Measurements from ENCODE around the gene KBTBD12. TPM values are rescaled to one million over a fixed set of nuclear protein-coding genes. Genes with fewer than 3 reads are reported as not detected.

KBTBD12 gene
- under 1 TPM in 1 of 3 donors, not detected in 2; 0.12 TPM for total RNA-seq
- total RNA-seq (2013): 0.14 TPM

- 24% methylated on average over 69 of the region's 69 CpGs for WGBS (ENCODE audit: insufficient coverage)
- peaks cover 4% of the 10 kb centered on the region for H3K27me3 ChIP-seq (ENCODE audit: control insufficient read depth, insufficient read depth, low read length)
- no peak for ATAC-seq
- DNase-seq: no peak
- no peaks in the 10 kb centered on the region for H3K9me3 ChIP-seq (ENCODE audit: control insufficient read depth, insufficient read depth, low read length)
- no peak within 1 kb of the TSS for H3K27ac ChIP-seq (ENCODE audit: low read length)
- Mint-ChIP-seq H3K4me3 (peak within 1 kb of the TSS; percentile 37), H3K27ac (no peak within 1 kb of the TSS), H3K27me3 (ENCODE audit: low read depth in 2 of 2) (peaks cover 37 to 63% of the 10 kb centered on the region in 2 donors), H3K9me3 (no peaks in the 10 kb centered on the region), H3K36me3 (no peaks in the 10 kb centered on the region), H3K4me1 (no peaks in the 10 kb centered on the region)
- no peak for TF ChIP-seq CTCF (IDR thresholded peaks at IDR 0.05)
- no peak within 1 kb of the TSS for H3K4me3 ChIP-seq (ENCODE audit: low read length)
- peaks cover 12% of the 10 kb centered on the region for H3K4me1 ChIP-seq (ENCODE audit: control insufficient read depth, insufficient read depth, low read length)
- no peaks in the 10 kb centered on the region for H3K36me3 ChIP-seq (ENCODE audit: control insufficient read depth, insufficient read depth, low read length)
- intact Hi-C loops (cut with micrococcal nuclease): no loop called here
Observed at GRCh38 chr3:127915115-127915936, at the start of gene KBTBD12. KBTBD12 (plus strand) TSS chr3:127915232; CDS start chr3:127923062, 7,830 bp downstream.

DNA sequence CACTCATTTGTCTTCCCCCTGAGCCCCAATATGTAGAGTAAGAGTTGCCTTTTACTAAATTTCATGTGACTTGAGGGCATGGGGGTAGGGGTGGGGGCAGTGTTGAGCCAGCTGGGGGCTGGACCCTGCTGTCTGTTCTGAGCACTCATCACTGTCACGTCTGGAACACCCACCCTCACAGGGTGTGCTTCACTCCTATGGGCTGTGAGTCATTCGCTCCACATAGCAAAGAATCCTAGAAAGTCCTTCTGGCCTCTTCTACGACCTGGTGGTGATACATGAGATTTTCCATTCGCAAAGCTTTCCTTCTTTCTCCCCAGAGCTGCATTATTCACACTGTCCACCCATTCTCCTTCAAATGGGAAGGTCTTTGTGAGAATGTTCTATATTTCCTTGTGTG, 49.1 kb upstream of the KBTBD12 start:
- no peaks in the 10 kb centered on the region for H3K27me3 ChIP-seq (ENCODE audit: control insufficient read depth, insufficient read depth, low read length)
- intact Hi-C loops (cut with micrococcal nuclease): no loop called here
- Mint-ChIP-seq H3K4me1 (no peaks in the 10 kb centered on the region), H3K27ac (no peak overlapping the region), H3K36me3 (no peaks in the 10 kb centered on the region), H3K27me3 (ENCODE audit: low read depth in 2 of 2) (peaks cover 3 to 6% of the 10 kb centered on the region in 2 donors), H3K4me3 (no peak overlapping the region), H3K9me3 (no peaks in the 10 kb centered on the region)
- TF ChIP-seq CTCF (IDR thresholded peaks at IDR 0.05): no peak
- DNase-seq (no peak), ATAC-seq (no peak)
- no peaks in the 10 kb centered on the region for H3K4me1 ChIP-seq (ENCODE audit: control insufficient read depth, insufficient read depth, low read length)
- no peaks in the 10 kb centered on the region for H3K9me3 ChIP-seq (ENCODE audit: control insufficient read depth, insufficient read depth, low read length)
- H3K27ac ChIP-seq (ENCODE audit: low read length): no peak overlapping the region
- 82% methylated on average over 2 of the region's 4 CpGs for WGBS (ENCODE audit: insufficient coverage)
- no peak overlapping the region for H3K4me3 ChIP-seq (ENCODE audit: low read length)
- no peaks in the 10 kb centered on the region for H3K36me3 ChIP-seq (ENCODE audit: control insufficient read depth, insufficient read depth, low read length)

GRCh38 chr3:127867412-127867811, 47.6 kb upstream of the KBTBD12 start:
- DNase-seq (no peak), ATAC-seq (no peak)
- TF ChIP-seq CTCF (IDR thresholded peaks at IDR 0.05): no peak
- Histone ChIP-seq H3K27ac (ENCODE audit: low read length) (no peak overlapping the region), H3K36me3 (ENCODE audit: control insufficient read depth, insufficient read depth, low read length) (no peaks in the 10 kb centered on the region), H3K27me3 (ENCODE audit: control insufficient read depth, insufficient read depth, low read length) (no peaks in the 10 kb centered on the region), H3K4me3 (ENCODE audit: low read length) (no peak overlapping the region), H3K9me3 (ENCODE audit: control insufficient read depth, insufficient read depth, low read length) (no peaks in the 10 kb centered on the region), H3K4me1 (ENCODE audit: control insufficient read depth, insufficient read depth, low read length) (no peaks in the 10 kb centered on the region)
- Mint-ChIP-seq H3K27me3 (ENCODE audit: low read depth in 2 of 2) (peaks cover 3 to 6% of the 10 kb centered on the region in 2 donors), H3K27ac (no peak overlapping the region), H3K36me3 (no peaks in the 10 kb centered on the region), H3K9me3 (no peaks in the 10 kb centered on the region), H3K4me3 (no peak overlapping the region), H3K4me1 (no peaks in the 10 kb centered on the region)
- WGBS (ENCODE audit: insufficient coverage): 75% methylated on average over 1 of the region's 2 CpGs
- intact Hi-C loops (cut with micrococcal nuclease): no loop called here

DNA sequence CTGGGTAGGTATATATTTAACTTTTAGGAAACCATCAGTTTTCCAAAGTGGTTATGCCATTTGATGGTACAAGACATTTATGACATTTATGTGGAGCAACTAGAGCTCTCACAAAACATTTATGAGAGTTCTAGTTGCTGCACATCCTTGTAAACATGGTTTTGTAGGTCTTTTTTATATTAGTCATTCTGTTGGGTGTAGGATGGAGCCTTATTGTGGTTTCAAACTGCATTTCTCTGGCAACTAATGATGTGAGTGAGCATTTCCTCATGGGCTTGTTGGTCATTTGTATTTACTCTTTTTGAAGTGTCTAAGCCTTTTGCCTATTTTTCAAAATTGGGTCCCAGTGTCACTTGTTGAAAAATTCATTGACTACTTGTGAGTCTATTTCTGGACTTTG, 47.0 kb upstream of the KBTBD12 start:
- H3K36me3 Mint-ChIP-seq: no peaks in the 10 kb centered on the region
- Histone ChIP-seq H3K27me3 (ENCODE audit: control insufficient read depth, insufficient read depth, low read length) (no peaks in the 10 kb centered on the region), H3K4me3 (ENCODE audit: low read length) (no peak overlapping the region), H3K36me3 (ENCODE audit: control insufficient read depth, insufficient read depth, low read length) (no peaks in the 10 kb centered on the region), H3K27ac (ENCODE audit: low read length) (no peak overlapping the region), H3K9me3 (ENCODE audit: control insufficient read depth, insufficient read depth, low read length) (no peaks in the 10 kb centered on the region), H3K4me1 (ENCODE audit: control insufficient read depth, insufficient read depth, low read length) (no peaks in the 10 kb centered on the region)
- H3K4me1 Mint-ChIP-seq: no peaks in the 10 kb centered on the region
- H3K27ac Mint-ChIP-seq: no peak overlapping the region
- H3K9me3 Mint-ChIP-seq: no peaks in the 10 kb centered on the region
- H3K27me3 Mint-ChIP-seq (ENCODE audit: low read depth in 2 of 2): peaks cover 3 to 6% of the 10 kb centered on the region in 2 donors
- TF ChIP-seq CTCF (IDR thresholded peaks at IDR 0.05): no peak
- intact Hi-C loops (cut with micrococcal nuclease): no loop called here
- H3K4me3 Mint-ChIP-seq: no peak overlapping the region
- DNase-seq: no peak
- no peak for ATAC-seq

Measured in natural killer cell (primary cell).